H1 (cell line): ENCODE measurements around the gene AP1M1. TPM values are rescaled to one million over a fixed set of nuclear protein-coding genes. Genes with fewer than 3 reads are reported as not detected.

Experiments used
- polyA plus RNA-seq, 7 experiments: library from polyadenylated mRNA; depleted of rRNA in 3 of 7; stranded (reverse) in 5 of 7; unstranded in 2 of 7; fragments of >200 nt in 5 of 7; fragments of 200-250 nt in 2 of 7; gene quantifications; 1 replicate in 5 of 7; 2 replicates in 1 of 7; 4 replicates in 1 of 7; pipeline versions ENCODE4 v1.2.1 to v1.2.3, GENCODE V29; 2011 to 2013; ENCODE audit warnings: missing spikeins in 2 of 7, mixed read lengths in 2 of 7
- total RNA-seq: library from RNA; stranded (reverse); fragmentation: NEBNext Ultra II Directional; extraction: Animal tissue kit (Norgen Biotek cat#: 25700); gene quantifications from 2 replicates; pipeline ENCODE4 v1.2.1, GENCODE V29; 2021
- TF ChIP-seq, protein P1 (sequence below): fragments of 300-600 bp; sonication (generic); IDR thresholded peaks from 2 replicates; pipeline ENCODE4 v1.7.1; 2012; ENCODE audit warnings: low read length, moderate library complexity, mild to moderate bottlenecking, inconsistent platforms; ENCODE audit not compliant: insufficient replicate concordance

AP1M1 gene
- total and polyA plus RNA-seq, 2 of the 8 experiments (the other 6 are each of a cell fraction or from before 2014, with no cell fraction given) = 30.9 to 37.5 TPM

DNA sequence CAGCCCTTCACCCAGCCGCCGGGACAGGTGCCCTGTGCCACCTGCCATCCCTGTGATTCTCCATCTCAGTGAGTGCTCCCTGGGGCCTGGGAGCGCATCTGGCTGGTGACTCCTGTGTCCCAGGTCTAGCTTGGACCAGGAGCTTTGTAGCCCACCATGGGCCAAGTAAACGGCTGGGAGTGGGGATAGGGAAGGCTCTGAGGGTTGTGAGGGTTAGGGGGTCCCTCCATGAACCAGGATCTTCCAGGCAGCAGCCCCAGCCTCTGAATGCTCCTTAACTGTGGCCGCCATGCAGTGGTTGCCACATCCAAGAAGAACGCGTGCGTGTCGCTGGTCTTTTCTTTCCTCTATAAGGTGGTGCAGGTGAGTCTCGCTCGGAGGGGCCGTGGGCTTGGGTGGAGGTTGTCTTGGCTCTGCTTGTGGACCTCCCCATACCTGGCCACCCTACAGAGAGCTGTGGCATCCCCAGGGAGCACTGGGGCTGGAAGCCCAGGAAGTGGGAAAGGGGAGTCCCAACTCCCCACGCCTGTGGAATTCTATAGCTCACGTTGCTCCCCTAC, 8.4 kb downstream of the AP1M1 start (continued):
- TF ChIP-seq, protein P1, sequence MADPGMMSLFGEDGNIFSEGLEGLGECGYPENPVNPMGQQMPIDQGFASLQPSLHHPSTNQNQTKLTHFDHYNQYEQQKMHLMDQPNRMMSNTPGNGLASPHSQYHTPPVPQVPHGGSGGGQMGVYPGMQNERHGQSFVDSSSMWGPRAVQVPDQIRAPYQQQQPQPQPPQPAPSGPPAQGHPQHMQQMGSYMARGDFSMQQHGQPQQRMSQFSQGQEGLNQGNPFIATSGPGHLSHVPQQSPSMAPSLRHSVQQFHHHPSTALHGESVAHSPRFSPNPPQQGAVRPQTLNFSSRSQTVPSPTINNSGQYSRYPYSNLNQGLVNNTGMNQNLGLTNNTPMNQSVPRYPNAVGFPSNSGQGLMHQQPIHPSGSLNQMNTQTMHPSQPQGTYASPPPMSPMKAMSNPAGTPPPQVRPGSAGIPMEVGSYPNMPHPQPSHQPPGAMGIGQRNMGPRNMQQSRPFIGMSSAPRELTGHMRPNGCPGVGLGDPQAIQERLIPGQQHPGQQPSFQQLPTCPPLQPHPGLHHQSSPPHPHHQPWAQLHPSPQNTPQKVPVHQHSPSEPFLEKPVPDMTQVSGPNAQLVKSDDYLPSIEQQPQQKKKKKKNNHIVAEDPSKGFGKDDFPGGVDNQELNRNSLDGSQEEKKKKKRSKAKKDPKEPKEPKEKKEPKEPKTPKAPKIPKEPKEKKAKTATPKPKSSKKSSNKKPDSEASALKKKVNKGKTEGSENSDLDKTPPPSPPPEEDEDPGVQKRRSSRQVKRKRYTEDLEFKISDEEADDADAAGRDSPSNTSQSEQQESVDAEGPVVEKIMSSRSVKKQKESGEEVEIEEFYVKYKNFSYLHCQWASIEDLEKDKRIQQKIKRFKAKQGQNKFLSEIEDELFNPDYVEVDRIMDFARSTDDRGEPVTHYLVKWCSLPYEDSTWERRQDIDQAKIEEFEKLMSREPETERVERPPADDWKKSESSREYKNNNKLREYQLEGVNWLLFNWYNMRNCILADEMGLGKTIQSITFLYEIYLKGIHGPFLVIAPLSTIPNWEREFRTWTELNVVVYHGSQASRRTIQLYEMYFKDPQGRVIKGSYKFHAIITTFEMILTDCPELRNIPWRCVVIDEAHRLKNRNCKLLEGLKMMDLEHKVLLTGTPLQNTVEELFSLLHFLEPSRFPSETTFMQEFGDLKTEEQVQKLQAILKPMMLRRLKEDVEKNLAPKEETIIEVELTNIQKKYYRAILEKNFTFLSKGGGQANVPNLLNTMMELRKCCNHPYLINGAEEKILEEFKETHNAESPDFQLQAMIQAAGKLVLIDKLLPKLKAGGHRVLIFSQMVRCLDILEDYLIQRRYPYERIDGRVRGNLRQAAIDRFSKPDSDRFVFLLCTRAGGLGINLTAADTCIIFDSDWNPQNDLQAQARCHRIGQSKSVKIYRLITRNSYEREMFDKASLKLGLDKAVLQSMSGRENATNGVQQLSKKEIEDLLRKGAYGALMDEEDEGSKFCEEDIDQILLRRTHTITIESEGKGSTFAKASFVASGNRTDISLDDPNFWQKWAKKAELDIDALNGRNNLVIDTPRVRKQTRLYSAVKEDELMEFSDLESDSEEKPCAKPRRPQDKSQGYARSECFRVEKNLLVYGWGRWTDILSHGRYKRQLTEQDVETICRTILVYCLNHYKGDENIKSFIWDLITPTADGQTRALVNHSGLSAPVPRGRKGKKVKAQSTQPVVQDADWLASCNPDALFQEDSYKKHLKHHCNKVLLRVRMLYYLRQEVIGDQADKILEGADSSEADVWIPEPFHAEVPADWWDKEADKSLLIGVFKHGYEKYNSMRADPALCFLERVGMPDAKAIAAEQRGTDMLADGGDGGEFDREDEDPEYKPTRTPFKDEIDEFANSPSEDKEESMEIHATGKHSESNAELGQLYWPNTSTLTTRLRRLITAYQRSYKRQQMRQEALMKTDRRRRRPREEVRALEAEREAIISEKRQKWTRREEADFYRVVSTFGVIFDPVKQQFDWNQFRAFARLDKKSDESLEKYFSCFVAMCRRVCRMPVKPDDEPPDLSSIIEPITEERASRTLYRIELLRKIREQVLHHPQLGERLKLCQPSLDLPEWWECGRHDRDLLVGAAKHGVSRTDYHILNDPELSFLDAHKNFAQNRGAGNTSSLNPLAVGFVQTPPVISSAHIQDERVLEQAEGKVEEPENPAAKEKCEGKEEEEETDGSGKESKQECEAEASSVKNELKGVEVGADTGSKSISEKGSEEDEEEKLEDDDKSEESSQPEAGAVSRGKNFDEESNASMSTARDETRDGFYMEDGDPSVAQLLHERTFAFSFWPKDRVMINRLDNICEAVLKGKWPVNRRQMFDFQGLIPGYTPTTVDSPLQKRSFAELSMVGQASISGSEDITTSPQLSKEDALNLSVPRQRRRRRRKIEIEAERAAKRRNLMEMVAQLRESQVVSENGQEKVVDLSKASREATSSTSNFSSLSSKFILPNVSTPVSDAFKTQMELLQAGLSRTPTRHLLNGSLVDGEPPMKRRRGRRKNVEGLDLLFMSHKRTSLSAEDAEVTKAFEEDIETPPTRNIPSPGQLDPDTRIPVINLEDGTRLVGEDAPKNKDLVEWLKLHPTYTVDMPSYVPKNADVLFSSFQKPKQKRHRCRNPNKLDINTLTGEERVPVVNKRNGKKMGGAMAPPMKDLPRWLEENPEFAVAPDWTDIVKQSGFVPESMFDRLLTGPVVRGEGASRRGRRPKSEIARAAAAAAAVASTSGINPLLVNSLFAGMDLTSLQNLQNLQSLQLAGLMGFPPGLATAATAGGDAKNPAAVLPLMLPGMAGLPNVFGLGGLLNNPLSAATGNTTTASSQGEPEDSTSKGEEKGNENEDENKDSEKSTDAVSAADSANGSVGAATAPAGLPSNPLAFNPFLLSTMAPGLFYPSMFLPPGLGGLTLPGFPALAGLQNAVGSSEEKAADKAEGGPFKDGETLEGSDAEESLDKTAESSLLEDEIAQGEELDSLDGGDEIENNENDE = no peak
- TF ChIP-seq, all 59 proteins: peak for 0
